ENCODE data around the gene SLC36A1.

- TF ChIP-seq CTCF (IDR thresholded peaks at IDR 0.05) (no peak), POLR2A (IDR thresholded peaks at IDR 0.05) (no peak)
These were observed 20.1 kb upstream of the SLC36A1 start for GRCh38 chr5:151427258-151427657.

Measured in heart left ventricle (tissue), 13 donors.